GM12891 (cell line): Measurements from ENCODE around the gene CAMTA1.

Experiments
- POLR2A ChIP-seq: IDR thresholded peaks from 2 replicates; pipeline ENCODE4 v1.6.1; 2011; ENCODE audit warnings: low read depth, low read length, control low read depth
- POLR2AphosphoS5 ChIP-seq: IDR thresholded peaks from 2 replicates; pipeline ENCODE4 v1.6.1; 2011; ENCODE audit warnings: low read depth, low read length, control low read depth
- SPI1 ChIP-seq: IDR thresholded peaks from 2 replicates; pipeline ENCODE4 v1.6.1; 2011; ENCODE audit warnings: low read depth, low read length, control low read depth
- TAF1 ChIP-seq: IDR thresholded peaks from 2 replicates; pipeline ENCODE4 v1.6.1; 2011; ENCODE audit warnings: low read depth, low read length, control low read depth

- TF ChIP-seq POLR2A: no peak
- TF ChIP-seq POLR2AphosphoS5: no peak
- TF ChIP-seq SPI1: no peak
- no peak for TF ChIP-seq TAF1
Measured at GRCh38 chr1:7253988-7254587, 468.8 kb downstream of the CAMTA1 start.
